Stimulated activated CD8-positive, alpha-beta memory T cell treated with anti-CD3 and anti-CD28 coated beads, Interleukin-15, amount 100 ng/mL, for 1 hour (primary cell): Measurements from ENCODE around the gene CIZ1.
"Not testable (repeated sequence)": the region's sequence is repeated elsewhere in the genome, so short reads cannot be mapped to it uniquely, and the experiment has no call there.

ENCODE experiments used
- DNase-seq: peaks from one replicate; pipeline ENCODE4 v3.0.0-alpha.2; 2020; ENCODE audit warnings: low read depth

CIZ1 gene

DNA sequence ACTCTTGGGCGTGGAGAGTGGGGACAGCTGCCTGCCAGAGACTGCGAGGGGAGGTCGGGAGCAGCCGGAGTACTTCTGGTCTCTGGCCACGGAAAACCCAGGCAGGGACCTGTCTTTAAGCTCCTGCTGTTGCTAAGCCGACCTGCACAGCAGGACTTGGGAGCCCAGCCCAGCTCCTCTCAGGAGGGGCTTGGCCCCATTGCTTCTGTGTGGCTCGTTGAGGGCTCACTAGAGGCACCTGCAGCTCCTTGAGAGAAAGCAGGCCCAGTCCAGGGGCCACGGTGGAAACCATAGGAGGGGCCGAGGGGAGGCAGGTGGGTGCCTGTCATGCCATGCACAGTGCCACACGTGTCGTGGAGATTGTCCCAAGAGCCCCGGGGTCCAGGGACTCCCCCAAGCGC is 45.4 kb downstream of the CIZ1 start:
- no peak for DNase-seq

DNA sequence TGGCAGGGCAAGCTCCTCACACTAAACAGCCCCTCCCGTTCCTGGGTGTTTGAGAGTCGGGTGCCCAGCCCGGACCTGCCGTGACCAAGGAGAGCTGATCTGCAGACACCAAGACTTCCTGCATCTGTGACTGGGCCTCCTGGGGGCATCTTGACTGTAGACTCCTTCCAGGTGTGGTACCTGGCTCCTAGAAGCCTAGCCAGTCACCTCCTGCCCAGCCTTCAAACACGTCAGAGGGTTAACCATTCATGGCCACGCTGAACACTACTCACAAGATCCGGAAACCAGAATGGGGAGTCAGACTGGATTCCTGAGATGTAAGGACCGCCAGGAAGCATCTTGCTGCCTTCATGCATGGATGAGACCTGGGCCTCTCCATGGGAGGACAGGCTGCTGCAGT is 45.8 kb downstream of the CIZ1 start:
- no peak for DNase-seq

DNA sequence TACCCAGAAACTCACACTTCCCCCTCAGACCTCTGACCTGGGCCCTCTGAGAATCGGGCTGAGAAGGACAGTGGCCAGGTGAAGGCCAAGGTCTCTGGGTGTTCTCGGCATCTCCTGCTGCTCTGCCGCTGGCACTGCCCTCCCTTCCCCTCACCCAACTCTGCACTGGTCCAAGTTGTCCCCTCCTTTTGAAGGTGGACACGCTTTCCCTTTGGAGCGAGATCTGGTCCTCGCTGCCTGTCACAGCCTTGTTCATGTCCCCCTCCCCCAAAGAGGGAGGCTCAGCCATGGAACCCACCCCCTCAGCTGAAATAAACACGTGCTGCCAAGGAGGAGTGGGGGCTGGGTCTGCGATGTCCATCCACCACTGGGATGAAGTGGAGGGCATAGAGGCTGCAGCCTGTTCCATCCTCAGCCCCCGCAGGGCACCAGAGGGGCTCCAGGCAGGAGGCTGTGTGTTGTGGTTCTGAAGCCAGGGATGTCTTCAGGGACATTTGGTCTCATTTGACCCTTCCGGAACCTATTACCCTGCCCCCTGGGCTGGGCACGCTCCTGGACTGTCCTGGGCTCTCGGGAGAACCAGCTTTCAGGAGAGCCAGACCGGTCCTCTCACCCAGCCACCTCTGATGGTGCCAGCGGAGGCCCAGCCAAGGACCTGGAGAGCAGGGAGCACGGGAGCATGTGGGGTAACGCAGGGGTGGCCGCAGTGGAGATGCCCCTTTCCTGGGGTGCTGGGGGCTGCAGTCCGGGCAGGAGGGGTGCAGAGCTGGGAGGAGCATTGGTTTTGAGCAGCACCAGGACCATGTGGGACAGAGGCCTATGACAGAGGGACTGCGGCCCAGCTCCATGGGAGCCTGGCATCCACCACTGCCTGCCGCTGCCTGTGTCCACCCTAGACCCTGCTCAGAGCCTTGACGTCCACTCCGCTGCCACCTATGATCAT is 46.9 kb downstream of the CIZ1 start:
- DNase-seq, result no peak

DNA sequence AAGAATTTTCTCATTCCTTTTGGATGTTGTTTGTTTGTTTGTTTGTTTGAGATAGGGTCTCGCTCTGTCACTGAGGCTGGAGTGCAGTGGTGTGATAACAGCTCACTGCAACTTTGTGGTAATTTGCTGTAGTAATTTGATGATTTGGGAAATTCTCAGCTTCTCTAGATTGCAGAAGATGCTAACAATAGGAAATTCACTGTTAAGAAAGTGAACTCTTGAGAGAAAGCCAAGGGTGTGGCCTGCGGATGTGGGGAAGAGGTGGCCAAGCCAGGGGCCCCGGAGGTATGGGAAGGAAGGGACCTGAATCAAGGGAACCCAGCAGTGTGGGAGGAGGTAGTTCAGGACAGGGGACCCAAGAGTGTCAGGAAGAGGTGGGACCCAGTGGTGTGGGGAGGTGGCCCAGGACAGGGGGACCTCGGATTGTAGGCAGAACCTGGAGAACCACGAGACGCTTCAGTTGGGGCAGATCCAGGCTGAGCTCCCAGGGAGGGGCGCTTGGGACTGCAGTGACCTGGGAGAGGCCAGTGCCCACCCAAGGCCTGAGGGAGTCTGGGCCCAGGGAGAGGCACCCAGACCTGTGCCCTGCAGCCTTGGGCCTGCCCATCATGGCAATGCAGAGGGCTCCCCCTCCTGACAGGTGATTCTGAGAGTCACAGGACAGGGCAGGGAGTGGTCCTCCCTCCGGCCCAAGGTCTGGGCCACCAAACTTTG is 47.7 kb downstream of the CIZ1 start:
- no peak for DNase-seq

DNA sequence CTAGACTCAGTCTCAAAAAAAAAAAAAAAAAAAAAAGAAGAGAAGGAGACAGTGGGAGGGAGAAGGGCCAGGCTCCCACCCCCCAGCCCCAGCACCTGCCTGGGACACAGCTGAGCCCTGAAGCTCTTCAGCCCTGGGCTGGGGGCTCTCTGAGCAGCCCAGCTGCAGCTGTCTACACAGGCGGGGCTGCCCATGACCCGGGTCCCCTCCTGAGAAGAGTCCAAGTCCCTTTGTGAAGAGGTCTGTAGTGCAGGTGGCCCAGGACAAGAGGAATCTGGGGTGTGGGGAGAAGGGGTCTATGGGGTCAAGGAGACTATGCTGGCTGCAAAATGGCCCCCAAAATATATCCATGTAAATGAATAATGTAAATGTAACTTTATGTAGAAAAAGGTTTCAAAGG is 48.8 kb downstream of the CIZ1 start:
- DNase-seq, result no peak

DNA sequence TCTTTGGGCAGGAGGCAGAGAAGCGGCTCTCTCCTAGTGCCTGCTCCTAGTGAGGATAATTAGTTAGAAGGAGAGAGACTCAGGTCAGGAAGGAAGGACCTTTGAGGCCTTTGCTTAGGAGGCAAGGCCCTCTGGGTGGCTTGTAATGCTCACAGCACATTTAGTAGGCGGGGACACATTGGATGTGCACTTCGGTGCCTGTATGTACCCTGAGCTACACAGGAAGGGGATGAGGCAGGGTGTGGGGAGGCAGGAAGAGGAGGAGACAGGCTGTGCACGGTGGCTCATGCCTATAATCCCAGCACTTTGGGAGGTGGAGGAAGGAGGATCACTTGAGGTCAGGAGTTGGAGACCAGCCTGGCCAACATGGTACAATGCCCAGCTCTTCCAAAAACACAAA is 49.3 kb downstream of the CIZ1 start:
- no peak for DNase-seq

DNA sequence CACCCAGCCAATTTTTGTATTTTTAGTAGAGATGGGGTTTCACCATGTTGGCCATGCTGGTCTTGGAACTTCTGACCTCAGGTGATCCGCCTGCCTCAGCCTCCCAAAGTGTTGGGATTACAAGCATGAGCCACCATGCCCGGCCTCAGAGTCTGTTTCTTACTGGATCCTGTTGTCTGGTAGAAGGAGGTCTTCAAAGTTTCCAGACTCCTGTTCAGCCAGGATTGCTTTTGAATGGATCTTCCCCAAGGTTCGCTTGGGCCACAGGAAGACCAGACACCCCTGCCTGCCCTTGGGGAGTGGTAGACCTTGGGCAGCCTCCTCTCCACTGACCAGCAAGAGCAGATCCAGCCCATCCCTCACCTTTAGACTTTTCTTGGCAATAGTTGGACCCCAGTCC is 49.8 kb downstream of the CIZ1 start:
- DNase-seq, result no peak

DNA sequence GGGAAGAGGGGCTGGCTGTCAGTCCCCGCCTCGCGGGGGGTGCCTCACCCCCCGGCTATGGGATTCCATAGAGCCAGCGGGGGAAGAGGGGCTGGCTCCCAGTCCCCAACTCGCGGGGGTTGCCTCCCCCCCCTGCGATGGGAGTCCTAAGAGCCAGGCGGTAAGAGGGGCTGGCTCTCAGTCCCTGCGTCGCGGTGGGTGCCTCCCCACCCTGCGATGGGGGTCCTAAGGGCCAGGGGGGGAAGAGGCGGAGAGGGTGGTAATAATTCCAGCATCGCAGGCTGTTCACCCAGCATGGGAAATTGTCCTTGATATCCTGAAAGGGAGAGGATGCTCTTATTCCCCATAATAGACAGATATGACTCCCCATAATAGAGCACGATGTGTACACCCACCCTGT is 51.8 kb downstream of the CIZ1 start:
- DNase-seq, result no peak

DNA sequence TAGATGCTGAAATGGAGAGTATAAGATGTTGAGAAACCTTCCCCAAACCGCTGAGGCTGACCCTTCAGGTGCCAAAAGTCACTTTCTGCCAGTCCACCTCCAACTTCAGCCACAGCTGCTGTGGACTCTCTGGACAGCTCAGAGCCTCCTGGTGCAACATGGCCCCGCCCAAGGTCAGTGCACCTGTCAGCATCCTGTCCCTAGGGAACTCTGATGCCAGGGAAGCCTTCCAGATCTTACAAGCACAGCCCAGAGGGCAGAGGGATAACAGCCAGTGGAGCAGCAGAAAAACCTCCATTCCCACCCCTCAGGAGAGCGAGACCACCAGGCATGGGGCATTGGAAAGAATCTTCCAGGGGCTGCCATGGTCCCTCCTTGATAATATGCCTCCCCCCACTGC is 53.4 kb downstream of the CIZ1 start:
- DNase-seq, result no peak

DNA sequence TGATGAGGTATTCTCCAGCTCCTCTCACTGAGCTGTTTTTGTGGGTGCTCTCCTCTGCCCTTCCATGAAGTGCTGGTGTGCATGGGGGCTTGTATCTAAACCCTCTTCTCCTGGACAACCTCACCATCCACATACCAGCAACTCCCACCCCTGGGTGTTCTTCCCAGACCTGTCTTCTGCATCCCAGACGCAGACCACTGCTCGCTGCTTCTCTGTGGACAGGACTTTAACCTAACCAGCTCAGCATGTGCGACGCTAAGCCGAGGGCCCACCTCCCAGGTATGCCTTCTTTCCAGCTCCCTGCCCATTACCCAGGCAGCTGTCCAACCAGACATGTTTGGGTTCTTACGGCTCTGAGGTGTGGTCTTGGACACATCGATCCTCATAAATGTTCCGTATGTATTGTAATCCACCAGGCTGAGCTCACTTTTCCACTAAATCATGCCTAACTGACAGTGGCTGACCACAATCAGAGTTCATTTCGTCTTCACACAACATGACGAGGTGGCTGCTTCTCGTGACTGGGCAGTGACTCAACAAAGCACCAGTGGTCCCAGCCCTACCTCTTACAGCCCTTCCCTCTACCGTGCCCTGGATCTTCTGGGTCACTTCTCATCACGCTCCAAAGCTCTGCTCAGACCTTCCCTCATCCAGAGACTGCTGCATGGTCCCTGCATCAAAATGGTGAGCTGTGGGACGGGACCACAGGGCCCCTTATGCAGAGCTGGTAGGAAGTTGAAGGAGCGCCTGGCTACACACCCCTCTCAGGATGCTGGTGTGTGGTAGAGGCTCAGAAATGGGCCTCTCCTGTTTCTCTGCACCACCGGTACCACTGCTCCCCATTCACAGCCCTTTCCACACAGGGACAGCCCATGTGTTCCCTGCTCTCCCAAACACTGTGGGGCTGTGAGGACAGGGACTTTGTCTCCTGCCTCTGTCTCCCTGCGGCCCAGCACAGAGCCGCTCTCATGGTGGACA is 54.3 kb downstream of the CIZ1 start:
- DNase-seq, result no peak

DNA sequence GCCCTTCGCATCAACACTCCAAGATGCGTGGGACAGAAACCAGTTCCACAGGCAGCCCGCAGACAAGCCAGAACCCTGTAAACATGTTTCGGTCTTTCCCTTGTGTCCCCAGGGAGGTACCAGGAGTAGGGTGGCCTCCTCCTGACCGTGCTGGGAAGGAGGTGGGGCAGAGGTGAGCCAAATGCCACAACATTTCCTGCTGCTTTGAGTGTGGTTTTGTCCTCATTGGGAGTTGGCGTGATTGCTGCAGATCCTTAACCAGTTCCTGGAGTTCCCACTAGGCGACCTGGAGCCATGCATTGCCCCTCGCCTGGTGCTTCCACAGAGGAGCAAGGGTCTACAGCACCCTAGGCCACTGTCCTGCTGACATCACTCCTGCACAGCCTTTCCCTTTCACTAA is 55.8 kb downstream of the CIZ1 start:
- DNase-seq, result not testable (repeated sequence)

DNA sequence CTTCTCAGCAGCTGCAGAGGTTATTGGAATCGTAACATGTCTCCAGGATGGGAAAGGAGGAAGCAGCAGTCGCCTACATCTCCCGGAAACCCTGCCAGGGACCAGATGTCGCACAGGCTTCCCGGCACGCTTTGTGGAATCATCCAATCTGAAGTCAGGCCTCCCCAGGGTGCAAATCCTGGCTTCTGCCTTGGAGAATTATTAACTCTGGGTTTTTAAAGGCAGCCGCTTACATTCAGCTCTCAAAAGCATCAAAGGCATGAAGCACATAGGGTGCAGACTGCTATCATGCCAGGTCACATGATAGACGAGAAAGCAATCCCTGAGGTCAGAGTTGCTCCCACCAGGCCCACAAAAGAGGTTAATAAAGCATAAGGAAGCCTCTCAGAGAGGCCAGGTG is 59.2 kb downstream of the CIZ1 start:
- DNase-seq, result not testable (repeated sequence)

DNA sequence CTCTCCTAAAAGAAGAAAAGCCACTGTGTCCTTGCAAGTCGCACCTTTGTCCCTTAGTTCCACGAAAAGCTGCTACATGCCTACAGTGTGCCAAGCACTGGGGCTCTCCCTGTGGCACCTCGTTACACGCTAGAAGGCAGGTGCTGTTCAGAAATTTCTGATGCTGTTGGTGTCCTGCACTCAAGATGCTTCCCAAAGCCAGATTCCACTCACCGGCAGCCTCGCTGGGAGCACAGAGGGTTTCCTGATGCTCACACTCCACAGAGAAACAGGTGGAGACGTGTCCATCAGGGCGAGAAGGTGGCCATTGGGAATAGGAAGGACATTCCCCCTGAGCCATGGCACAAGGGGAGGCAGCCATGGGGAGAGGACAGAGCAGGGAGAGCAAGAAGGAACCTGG is 60.0 kb downstream of the CIZ1 start:
- DNase-seq, result not testable (repeated sequence)

DNA sequence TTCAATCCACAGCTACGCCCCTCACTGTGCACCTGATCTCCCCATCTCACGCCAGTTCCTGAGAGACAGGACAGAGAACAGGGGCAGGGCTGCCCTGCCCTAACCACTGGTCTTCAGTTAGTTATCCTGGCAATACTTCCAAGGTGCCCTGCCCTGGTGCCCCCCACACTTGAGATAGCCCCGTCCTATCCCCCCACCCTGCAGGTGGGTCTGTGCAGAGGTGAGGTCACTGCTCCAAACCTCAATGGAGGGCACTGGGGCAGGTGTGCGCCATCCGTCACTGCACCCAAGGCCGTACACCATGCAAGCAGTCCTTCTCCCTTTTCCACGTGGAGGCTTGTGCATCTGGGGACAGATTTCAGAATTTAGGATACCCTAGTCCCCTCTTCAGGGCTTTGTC is 60.7 kb downstream of the CIZ1 start:
- DNase-seq, result not testable (repeated sequence)

DNA sequence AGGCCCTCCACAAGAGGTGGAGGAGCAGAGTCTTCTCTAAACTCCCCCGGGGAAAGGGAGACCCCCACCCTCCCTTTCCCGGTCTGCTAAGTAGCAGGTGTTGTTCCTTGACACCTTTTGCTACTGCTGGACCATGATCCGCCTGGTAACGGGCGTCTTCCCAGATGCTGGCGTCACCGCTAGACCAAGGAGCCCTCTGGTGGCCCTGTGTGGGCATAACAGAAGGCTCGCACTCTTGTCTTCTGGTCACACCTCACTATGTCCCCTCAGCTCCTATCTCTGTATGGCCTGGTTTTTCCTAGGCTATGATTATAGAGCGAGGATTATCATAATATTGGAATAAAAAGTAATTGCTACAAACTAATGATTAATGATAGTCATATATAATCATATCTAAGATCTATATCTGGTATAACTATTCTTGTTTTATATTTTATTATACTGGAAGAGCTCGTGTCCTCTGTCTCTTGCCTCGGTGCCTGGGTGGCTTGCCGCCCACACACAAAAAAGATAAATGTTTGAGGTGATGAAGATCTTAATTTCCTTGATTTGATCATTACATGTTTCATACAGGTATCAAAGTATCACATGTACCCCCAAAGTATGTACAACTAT is 61.3 kb downstream of the CIZ1 start:
- DNase-seq, result peak; percentile 27

DNA sequence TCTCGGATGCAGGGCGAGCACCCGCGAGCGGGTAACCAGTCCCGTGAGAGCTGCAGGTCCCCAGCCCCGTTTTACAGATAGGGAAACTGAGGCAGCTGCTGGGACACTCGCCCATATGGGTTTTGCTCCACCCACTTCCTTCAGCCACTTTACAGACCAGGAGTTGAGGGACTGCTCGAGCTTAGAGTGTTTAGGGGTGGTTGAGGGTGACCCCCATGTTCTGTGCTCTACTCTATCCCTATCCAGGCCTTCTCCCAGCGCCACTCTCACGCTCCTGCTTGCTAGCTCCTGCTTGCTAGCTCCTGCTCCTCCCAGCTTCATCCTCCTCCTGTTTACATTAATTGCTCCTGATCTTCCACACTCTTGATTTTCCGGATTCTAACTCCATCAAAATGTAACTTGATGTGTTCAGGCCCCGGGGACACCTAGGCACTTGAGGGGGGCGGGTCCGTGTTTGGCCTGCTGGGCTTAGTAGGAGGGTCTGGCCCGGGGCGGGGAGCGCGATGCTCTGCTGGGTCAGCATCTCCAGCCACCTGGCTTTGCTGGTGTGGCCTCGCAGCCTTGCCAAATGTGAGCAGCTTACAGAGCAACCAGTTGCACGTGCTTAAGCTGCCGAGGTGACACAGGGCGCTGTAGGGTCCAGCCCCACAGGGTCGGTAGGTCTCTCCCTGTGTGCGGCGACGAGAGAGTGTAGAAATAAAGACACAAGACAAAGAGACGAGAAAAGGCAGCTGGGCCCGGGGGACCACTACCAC is 62.4 kb downstream of the CIZ1 start:
- no peak for DNase-seq

DNA sequence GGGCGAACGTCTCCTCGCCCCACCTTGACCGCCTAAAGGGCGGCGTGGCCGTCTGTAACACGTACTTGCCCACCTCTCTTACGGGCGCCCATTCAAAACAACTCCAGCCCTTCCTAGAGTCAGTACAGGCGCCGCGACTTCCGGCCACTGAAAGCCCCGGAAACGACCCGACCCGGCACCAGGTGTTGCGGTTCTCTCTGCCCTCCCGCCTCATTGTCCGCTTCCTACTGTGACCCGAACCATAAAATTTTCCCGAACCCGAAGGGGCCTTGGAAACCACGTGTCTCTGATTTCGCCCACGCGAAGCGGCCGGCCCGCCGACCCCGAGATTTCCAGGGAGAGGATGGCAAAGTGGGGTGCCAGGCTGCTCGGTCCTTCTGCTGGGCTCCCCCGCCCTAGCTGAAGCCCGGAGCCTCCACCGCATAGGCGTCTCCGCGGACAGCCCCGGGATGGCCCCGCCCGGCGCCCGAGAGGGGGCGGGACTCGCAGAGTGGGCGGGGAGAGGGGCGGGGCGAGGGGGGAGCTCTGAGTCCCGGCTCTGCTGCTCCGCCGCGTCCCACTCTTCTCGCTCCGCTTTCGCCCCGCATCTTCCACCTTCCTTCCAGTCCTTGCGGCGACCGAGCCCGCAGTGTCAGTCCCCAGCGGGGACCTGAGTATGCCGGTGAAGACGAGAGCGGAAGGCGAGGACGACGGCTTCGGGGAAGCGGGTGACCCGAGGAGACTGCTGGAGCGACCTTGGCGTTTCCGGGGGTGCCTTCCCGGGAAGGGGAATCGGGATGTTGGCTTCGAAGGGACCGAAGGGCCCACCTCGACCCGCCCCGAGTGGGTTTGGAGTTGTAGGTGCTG is 63.2 kb downstream of the CIZ1 start:
- DNase-seq, result peak; percentile 71

DNA sequence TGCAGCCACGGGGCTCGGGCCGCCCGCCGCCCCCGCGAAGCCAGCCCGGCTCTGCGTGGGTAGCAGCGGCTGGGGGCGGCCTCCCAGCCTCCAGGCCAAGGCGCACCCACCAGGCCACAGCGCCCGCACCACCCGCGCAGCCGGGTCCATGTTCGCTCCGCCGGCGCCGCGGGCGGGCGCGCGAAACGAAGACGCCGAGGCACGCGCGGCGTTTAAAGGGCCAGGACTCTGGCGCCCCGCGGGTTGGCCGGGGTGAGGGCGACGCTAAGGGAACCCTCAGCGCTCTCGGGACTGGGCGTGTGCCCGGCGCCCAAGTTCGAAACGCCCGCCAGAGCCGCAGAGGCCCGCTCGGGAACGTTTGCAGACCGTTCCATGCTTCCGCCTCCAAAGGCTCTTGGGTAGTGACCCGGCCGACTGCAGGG is 63.8 kb downstream of the CIZ1 start, which contains the start of gene PTGES2:
TSS of gene PTGES2 (minus strand) at position 162 of the 422 bp plus-strand sequence. CDS start at position 150, 12 bp downstream.
- DNase-seq, result peak; percentile 56

DNA sequence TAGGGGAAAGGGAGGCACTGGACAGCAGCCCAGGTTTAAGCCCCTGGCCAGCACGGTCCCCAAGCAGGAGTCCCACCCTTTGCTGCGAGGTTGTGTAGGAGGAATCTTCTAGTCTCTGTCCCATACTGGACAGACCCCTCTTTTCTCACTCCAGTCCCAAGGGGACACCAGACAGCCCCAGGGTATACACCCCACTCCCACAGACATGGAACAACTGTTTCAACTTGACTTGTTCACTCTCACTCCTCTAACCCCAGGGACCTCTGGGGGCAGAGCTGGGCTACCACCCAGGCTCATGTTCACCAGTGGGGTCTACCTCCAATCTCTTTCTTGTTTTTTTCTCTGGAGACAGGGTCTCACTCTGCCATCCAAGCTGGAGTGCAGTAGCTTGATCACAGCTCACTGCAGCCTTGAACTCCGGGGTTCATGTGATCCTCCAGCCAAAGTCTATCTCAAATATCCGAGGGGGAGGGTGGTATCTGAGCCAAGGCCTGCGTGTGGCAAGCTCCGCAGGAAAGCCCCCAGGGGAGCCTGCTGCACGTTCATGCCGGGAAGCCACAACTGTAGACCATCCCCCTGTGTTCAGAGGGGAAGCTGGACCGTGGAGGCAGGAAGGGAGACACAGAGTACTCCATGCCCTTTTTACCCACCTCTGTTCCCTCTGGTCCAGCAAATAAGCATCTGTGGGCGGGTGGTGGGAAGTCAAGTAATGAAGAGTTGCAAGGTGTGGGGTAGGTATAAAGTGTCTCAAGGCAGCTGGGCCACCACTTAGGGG is 65.6 kb downstream of the CIZ1 start:
- no peak for DNase-seq
